LNCaP clone FGC (cell line): ENCODE results near the gene MAN2B2.

Experiments
- DNase-seq: peaks from one replicate; pipeline ENCODE4 v3.0.0-alpha.2; 2011; ENCODE audit warnings: low read depth
- H3K4me3 ChIP-seq: 2 replicates; pipeline ENCODE4 v1.5.1; 2011; ENCODE audit warnings: mild to moderate bottlenecking, low read depth, low read length, control low read depth
- CTCF ChIP-seq: IDR thresholded peaks from 2 replicates; pipeline ENCODE4 v1.5.1; 2012; ENCODE audit warnings: mild to moderate bottlenecking; ENCODE audit not compliant: control insufficient read depth, insufficient read depth; ENCODE audit errors: extremely low read depth

Gene MAN2B2

DNA sequence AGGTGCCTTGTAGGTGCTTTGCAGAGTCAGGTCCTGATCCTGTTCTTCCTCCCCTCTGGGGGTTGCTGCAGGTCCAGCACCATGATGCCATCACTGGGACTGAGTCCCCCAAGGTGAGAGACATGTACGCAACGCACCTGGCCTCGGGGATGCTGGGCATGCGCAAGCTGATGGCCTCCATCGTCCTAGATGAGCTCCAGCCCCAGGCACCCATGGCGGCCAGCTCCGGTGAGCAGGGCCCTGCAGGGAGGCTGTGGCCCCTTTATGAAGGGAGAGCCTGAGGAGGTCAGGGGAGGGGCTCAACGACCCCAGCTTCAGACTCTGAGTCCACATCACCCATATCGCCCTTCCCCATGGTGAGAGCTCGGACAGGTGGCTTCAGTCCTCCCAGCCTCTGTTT, 23.1 kb downstream of the MAN2B2 start:
- DNase-seq: no peak
- TF ChIP-seq CTCF: no peak
- H3K4me3 ChIP-seq: no peak overlapping the region

DNA sequence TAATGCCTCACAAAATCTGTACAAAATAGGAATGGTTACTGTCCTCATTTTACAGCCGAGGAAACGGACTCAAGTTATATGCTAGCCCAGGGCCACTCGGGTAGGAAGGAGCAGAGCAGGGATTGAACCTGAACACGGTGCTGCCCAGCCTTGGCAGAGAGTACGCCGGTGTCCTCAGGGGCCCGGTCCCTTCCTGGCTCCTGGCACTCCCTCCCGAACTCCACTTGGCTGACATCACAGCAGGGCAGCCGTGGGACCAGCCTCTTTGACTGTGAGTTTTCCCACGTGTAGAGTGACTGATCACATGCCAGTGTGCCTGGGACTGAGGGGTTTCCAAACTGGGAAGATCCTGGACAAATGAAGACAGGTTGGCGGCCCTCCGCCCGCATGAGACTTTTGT, 23.7 kb downstream of the MAN2B2 start:
- DNase-seq: no peak
- no peak for TF ChIP-seq CTCF
- no peak overlapping the region for H3K4me3 ChIP-seq

DNA sequence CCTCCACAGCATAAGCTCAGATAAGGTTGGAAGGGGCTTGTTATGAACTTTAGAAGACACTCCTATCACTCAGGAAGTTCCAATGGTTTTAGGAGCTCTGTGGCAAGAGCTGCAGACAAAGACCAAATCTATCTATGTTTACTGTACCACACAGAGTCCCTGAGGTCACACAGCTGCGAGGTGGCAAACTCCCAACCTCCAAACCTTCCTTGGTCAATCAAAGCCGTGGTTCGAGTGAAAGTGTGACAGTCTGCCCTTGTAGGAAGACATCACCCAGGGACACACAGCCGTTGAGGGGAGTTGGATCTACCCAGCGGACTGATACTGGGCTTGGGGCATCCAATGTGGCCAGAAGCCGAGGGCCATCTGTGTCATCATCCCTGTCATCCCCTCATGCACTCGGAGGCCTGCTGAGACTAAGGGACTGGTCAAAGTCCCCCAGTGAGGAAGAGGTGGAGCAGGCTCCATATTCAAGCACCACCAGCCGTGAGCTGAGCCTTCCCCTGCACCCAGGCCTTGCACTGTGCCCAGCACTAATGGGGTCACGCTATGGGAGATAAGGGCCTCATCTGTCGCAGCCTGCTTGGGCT, 26.8 kb downstream of the MAN2B2 start:
- TF ChIP-seq CTCF: no peak
- no peak for DNase-seq
- no peak overlapping the region for H3K4me3 ChIP-seq

- DNase-seq: no peak
- TF ChIP-seq CTCF: no peak
- no peak overlapping the region for H3K4me3 ChIP-seq
These were observed 27.3 kb downstream of the MAN2B2 start for GRCh38 chr4:6602289-6602688.

DNA sequence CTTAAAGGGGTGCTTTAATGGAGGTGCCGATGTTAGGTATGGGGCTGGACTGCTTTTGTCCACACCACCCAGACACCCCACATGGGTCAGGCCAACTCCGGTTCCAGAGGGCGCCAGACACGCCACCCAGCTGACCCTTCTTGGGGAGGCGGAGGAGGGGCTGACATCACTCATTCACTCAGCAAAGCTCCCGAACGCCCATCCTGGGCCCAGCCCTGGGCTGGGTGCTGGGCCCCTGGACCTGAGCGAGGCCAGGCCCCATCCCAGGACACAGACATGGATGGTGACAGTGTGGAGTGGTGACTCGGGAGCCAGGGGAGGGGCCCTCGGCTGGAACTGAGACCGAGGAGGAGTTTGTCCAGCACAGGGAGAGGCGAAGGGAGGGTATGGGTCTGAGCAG, 28.1 kb downstream of the MAN2B2 start:
- H3K4me3 ChIP-seq: no peak overlapping the region
- no peak for DNase-seq
- no peak for TF ChIP-seq CTCF

GRCh38 chr4:6605114-6605513, 30.1 kb downstream of the MAN2B2 start:
- TF ChIP-seq CTCF: no peak
- DNase-seq: no peak
- H3K4me3 ChIP-seq: no peak overlapping the region

GRCh38 chr4:6605605-6606004, 30.6 kb downstream of the MAN2B2 start:
- no peak for DNase-seq
- TF ChIP-seq CTCF: no peak
- H3K4me3 ChIP-seq: no peak overlapping the region
